ENCODE measurements around the gene DIS3. TPM values are rescaled to one million over a fixed set of nuclear protein-coding genes. Genes with fewer than 3 reads are reported as not detected.
A peak's percentile ranks its signal among the peaks of the same experiment; 100 is the strongest.

DIS3 gene
- total RNA-seq, 2 donors from 2014 or later, result 32.9 to 36.9 TPM

GRCh38 chr13:72805676-72806346 lies 24.1 kb upstream of the DIS3 start:
- Histone ChIP-seq H3K4me3 (ENCODE audit: low read length) (no peak overlapping the region), H3K27ac (ENCODE audit: low read depth, low read length) (no peak overlapping the region), H3K36me3 (ENCODE audit: control insufficient read depth, insufficient read depth, low read length) (peaks cover 16% of the 10 kb centered on the region), H3K27me3 (ENCODE audit: control insufficient read depth, insufficient read depth, low read length, poor library complexity, severe bottlenecking) (no peaks in the 10 kb centered on the region), H3K9me3 (ENCODE audit: control insufficient read depth, low read length) (peaks cover 6% of the 10 kb centered on the region), H3K4me1 (ENCODE audit: control insufficient read depth, insufficient read depth, low read length) (no peaks in the 10 kb centered on the region), H3K9ac (ENCODE audit: extremely low read depth, low read length, poor library complexity, severe bottlenecking) (no peak overlapping the region)
- no peaks in the 10 kb centered on the region for H3K27me3 Mint-ChIP-seq (ENCODE audit: insufficient read depth)
- DNase-seq, result no peak
- peaks cover 7% of the 10 kb centered on the region for H3K9me3 Mint-ChIP-seq
- 94 to 100% methylated on average over 1 of the region's 1 CpG for WGBS, 2 experiments (ENCODE audit: insufficient coverage in 1 of 2, insufficient read length in 1 of 2)
- TF ChIP-seq CTCF (conservative IDR thresholded peaks at IDR 0.05), result no peak
- no peak overlapping the region for H3K4me3 Mint-ChIP-seq
- peaks cover 25% of the 10 kb centered on the region for H3K36me3 Mint-ChIP-seq (ENCODE audit: low read depth)
- peaks cover 8% of the 10 kb centered on the region for H3K4me1 Mint-ChIP-seq
- H3K27ac Mint-ChIP-seq, result no peak overlapping the region

GRCh38 chr13:72804301-72804700 lies 22.6 kb upstream of the DIS3 start:
- Histone ChIP-seq H3K9ac (ENCODE audit: extremely low read depth, low read length, poor library complexity, severe bottlenecking) (no peak overlapping the region), H3K36me3 (ENCODE audit: control insufficient read depth, insufficient read depth, low read length) (peaks cover 16% of the 10 kb centered on the region), H3K27me3 (ENCODE audit: control insufficient read depth, insufficient read depth, low read length, poor library complexity, severe bottlenecking) (no peaks in the 10 kb centered on the region), H3K4me3 (ENCODE audit: low read length) (no peak overlapping the region), H3K27ac (ENCODE audit: low read depth, low read length) (no peak overlapping the region), H3K4me1 (ENCODE audit: control insufficient read depth, insufficient read depth, low read length) (no peaks in the 10 kb centered on the region), H3K9me3 (ENCODE audit: control insufficient read depth, low read length) (peaks cover 6% of the 10 kb centered on the region)
- Mint-ChIP-seq H3K36me3 (ENCODE audit: low read depth) (peaks cover 25% of the 10 kb centered on the region), H3K27ac (no peak overlapping the region), H3K27me3 (ENCODE audit: insufficient read depth) (no peaks in the 10 kb centered on the region), H3K4me3 (no peak overlapping the region), H3K4me1 (peaks cover 8% of the 10 kb centered on the region), H3K9me3 (peaks cover 7% of the 10 kb centered on the region)
- TF ChIP-seq CTCF (conservative IDR thresholded peaks at IDR 0.05), result no peak
- WGBS, 2 experiments (ENCODE audit: insufficient coverage in 1 of 2, insufficient read length in 1 of 2), result 71 to 80% methylated on average over 1 of the region's 1 CpG
- peak; percentile 49 for DNase-seq

GRCh38 chr13:72798817-72799216 lies 17.1 kb upstream of the DIS3 start:
- WGBS, 2 experiments (ENCODE audit: insufficient coverage in 1 of 2, insufficient read length in 1 of 2), result 42 to 62% methylated on average over 2 to 3 of the region's 3 CpGs

More at GRCh38 chr13:72798817-72799216, 17.1 kb upstream of the DIS3 start:
- Mint-ChIP-seq H3K27me3 (ENCODE audit: insufficient read depth) (no peaks in the 10 kb centered on the region), H3K36me3 (ENCODE audit: low read depth) (peaks cover 28% of the 10 kb centered on the region), H3K4me1 (peaks cover 3% of the 10 kb centered on the region), H3K9me3 (no peaks in the 10 kb centered on the region), H3K27ac (no peak overlapping the region), H3K4me3 (no peak overlapping the region)
- no peak for TF ChIP-seq CTCF (conservative IDR thresholded peaks at IDR 0.05)
- Histone ChIP-seq H3K27ac (ENCODE audit: low read depth, low read length) (no peak overlapping the region), H3K27me3 (ENCODE audit: control insufficient read depth, insufficient read depth, low read length, poor library complexity, severe bottlenecking) (no peaks in the 10 kb centered on the region), H3K9ac (ENCODE audit: extremely low read depth, low read length, poor library complexity, severe bottlenecking) (no peak overlapping the region), H3K4me1 (ENCODE audit: control insufficient read depth, insufficient read depth, low read length) (no peaks in the 10 kb centered on the region), H3K4me3 (ENCODE audit: low read length) (no peak overlapping the region), H3K9me3 (ENCODE audit: control insufficient read depth, low read length) (no peaks in the 10 kb centered on the region), H3K36me3 (ENCODE audit: control insufficient read depth, insufficient read depth, low read length) (peaks cover 36% of the 10 kb centered on the region)
- DNase-seq, result no peak
